HG03103 (cell line): ENCODE data around the gene ZNF521.

Source experiments
- ATAC-seq: cut with Tn5 transposase; IDR thresholded peaks from one replicate; pipeline ENCODE4 v1.9.1; 2021; ENCODE audit warnings: low read depth; ENCODE audit not compliant: unreplicated experiment

ZNF521 gene

DNA sequence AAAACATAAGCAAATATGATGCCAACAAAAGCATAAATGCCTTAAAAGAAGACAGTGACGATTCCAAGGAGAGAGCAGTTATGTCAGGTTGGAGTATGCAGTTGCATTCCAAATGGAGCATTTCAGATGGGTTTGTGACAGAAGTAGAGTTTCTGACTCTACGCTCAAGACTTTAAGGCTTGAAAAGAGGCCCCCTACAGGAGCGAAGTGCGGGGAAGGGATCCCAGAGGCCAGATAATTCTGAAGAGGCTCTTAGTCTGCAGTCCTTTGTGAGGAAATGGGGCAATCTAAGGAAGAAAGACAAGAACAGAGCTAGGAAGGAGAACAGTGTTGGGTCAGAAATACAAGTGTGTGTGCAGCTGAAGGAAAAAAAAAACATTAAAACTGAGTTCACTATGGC lies 95.5 kb downstream of the ZNF521 start:
- ATAC-seq: no peak

DNA sequence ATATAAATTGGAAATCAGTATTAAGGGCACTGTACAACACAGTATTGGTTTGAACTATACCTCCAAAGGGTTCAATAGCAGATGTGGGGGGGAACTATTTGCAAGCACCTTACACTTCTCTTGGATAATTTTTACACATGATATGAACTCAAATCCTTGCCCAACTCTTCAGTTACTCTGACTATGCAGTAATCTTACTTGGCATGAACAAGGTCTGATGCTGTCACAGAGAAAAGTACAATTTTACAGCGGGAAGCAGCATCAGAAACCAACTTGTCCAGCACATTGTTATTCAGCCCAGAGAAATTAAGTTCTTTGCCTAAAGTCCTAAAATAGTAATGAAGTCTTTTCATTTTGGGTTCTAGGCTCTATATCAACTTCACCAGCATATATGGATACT lies 98.2 kb downstream of the ZNF521 start:
- ATAC-seq: no peak

DNA sequence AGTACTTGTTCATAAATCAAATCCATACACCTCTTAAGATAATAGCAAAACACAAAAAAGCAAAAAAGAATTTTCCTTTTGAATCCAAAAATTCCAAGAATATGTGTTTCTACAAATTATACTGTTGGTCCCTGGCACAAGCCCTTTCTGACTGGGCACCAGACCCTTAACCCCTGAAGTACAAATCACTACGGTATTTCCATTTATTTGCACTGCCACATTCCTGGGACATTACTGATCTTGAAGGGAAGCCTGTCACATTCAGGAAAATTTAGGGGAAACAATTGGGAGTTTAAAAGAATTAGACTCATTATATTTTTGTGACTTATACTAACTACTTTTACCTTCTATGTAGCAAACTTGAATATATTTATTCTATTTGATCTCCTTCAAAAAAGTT lies 98.8 kb downstream of the ZNF521 start:
- ATAC-seq: no peak

DNA sequence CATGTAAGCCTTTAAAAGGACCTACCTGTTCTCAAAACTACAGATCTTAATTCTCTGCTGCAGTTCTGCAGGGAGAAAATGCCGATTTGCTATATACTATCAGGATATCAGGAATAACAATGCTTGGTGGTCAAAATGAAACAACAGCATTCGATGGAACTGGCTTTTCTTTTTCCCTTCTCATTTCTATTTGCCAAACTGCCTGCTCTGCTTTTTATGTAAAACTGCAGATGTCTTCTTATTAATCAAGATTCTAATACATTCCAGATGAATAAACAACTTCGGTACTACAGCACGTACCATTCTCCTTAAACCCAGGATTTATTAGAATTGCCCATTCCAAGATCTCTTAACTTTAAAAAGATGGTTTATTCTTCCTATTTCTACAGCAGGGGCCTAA lies 100.9 kb downstream of the ZNF521 start:
- no peak for ATAC-seq

DNA sequence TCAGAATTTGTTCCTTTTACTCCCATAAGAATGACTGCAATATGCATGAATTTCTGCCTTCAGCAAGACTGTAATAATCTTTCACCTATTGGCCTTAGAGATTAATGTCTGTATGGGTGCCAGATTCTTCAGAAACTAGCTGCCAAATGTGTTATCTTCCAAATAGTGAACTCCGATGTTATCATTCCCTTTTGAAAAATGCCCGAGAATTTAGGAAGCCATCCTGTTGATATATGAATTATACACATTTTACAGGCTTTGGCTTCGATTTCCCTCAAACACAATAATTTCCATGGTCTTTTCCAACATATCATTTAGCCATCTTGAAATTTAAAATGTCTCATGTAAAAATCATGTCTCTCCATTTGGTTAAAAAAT lies 101.5 kb downstream of the ZNF521 start:
- no peak for ATAC-seq

DNA sequence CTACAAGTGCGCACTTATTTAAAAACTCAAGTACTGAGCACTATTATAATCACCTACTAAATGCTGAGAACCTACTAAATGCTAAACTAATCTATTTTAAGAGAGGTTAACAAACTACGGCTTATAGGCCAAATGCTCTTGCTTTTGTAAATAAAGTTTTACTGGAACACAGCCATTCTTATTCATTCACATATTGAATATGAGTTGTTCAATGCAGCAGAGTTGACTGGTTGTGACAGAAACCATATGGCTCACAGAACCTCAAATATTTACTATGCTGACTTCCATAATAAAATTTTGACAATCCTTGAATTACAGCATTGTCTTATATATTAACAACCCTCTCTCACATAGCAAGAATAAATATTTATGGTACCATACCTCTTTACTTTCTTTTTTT lies 103.2 kb downstream of the ZNF521 start:
- ATAC-seq: no peak

DNA sequence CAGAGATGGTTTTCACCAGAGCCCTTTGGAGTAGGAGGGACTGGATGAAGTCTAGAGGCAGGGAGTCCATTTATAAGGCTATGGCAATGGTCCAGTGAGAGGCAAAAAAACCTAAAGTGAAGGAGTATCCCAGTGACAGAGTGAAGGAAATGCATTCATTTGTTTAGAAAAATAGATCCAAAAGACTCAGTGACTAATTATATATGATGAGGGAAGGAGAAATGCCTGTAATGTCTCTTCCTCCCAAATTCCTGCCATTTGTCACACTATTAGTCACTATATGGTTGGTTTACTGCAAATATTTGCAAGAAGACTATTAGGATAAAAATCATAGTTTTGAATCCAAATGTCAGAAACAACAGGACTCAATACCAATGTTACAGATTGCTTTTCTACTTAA lies 104.2 kb downstream of the ZNF521 start:
- no peak for ATAC-seq

DNA sequence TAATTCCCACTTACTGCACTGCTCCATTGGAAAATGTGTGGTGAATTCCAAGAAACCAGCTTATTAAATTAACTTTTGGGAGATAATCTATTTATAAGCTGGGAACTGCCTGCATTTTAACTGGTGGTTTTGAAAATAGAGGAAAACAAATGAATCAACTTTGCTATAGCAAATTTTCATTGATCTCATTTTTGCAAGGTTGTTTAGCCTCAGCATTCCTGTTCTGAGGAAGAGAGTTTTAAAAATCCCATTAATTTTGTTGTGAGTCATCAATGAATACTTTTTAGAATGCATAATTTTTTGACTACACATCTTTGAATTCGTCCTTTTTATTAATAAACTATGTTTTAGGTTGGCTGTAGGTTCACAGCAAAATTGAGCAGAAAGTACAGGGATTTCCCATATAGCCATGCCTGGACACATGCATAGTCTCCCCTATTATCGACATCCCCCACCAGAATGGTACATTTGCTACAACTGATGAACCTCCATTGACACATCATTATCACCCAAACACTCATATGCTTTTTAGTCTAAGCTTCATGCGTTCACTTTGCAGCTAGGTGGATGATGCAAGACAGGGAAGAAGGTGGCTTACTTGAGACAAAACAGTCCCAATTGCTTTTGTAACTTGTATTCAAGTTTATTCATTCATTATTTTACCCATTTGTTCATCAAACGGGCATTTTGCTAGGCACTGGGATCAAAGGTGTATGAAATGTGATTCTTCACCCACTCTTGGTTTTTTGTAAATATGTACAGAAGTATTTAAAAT lies 106.9 kb downstream of the ZNF521 start:
- no peak for ATAC-seq

DNA sequence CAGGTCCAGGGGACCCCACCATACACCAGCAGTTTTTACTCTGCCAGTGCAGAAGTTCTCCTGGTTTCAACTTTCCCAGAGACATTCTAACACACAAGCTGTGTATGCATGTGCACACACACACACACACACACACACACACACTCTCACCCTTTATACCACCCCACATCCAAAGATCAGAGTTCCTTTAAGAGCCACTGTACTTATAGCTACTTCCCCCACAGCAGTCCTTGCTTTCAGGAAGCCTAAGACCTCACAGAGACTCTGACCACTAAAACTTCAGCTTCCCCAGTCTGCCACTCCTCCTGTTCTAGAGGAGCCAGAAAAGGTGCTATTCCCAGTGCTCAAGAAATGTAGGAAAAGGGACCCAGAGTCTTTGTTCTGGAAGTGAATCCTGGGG lies 107.8 kb downstream of the ZNF521 start:
- ATAC-seq: no peak

DNA sequence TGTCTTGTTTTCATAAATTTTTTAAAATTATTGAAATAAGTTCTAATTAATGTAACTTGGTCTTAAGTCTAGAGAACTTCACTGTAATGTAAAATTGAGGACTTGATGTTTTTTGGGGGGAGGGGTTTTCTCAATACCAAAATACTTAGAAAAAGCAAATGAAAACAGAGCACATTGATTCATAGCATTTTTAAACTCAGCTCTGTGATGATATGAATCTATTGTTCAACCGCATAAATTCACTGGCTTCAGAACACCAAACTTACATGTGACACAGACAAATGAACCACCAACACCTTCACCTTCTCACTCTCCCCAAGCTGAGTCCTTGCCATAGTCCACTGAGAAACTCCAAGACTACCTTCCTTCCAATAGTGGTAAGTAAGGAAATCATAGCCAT lies 108.2 kb downstream of the ZNF521 start:
- no peak for ATAC-seq

DNA sequence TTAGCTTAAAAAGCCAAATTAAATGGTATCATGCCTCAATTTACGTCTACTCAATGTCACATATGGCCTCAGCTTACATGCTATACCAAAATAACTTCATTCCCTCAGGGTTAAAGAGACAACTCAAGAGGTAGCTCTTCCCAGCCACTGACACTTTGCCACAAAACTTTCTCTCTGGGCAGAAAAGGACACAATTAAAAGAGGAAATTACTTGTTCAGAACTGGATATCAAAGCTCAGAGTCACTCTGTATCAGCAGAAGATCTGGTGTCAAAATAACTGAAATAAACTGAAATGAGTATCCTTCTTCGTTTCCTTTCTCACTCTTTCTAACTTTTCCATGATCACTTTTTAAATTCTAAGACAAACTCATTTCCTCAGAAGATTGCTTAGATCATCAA lies 108.7 kb downstream of the ZNF521 start:
- ATAC-seq: no peak

DNA sequence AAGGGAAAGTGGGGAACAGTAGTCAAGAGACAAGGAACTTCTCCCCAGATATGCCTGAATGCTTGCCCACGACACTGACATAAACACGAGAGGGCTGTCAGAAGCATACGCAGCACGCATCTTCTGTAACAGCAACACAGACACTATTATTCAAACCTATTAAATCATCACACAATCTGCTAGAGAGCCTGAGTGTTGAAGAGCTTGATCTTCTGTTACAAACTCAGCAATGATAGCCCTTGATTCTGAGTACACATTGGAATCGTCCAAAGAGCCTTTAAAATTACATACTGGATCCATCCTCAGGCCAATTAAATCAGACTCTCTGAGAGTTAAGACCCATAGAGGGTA lies 111.6 kb downstream of the ZNF521 start:
- no peak for ATAC-seq

DNA sequence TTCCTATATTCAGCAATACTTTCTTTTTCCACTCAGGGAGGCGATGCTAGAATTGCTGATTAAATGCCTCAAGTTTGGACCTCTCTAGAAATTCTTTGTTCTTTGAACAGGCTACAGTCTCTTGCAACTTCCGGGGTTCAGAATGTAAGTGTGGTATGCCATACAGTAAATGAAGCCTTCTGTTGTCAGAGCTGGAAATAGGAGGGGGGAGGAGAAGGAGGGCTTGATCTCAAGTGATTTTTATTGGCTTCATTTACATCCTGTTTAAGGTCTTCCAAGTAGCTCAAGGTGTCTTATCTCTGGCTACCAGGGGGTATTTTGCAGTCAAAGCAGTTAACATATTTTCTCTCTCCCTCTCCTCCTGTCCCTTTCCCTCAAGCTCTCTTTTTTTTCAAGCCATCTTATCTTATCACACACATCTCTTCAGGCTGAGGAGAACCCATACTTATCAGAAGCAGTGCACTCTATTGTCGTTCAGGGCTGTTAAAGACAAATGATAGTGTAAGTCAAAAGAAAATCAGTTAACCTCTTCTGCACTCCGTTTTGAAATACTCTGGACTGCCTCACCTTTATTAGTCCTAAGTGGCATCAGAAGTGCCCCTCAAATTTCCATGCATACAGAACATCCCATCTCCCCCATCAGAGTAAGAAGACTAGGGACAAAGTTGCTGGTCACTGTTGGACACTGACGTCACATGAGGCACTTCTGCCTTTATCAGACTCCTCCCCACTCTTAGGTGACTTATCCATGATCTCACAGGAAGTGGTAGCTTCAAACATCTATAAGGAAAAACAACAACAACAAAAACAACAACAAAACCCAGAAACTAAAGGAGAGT lies 112.2 kb downstream of the ZNF521 start:
- no peak for ATAC-seq

DNA sequence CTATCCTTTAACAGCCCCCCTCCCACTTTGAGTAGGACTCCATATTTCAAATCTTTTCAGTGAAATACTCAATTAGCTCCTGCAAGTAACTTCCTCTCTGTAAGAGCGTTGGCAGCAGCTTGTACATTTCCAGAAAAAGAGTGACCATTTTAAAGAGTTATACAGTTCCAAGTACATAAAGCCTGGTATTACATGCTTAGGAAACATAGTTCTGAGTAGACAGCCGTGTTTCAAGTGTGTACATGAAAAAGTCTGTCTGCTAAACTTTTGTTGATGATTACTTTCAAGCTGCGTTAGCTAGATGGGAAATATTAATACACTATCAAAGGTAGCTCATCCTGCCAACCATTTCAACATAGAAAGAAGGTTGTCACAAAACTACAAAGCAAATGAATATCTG lies 112.8 kb downstream of the ZNF521 start:
- no peak for ATAC-seq

DNA sequence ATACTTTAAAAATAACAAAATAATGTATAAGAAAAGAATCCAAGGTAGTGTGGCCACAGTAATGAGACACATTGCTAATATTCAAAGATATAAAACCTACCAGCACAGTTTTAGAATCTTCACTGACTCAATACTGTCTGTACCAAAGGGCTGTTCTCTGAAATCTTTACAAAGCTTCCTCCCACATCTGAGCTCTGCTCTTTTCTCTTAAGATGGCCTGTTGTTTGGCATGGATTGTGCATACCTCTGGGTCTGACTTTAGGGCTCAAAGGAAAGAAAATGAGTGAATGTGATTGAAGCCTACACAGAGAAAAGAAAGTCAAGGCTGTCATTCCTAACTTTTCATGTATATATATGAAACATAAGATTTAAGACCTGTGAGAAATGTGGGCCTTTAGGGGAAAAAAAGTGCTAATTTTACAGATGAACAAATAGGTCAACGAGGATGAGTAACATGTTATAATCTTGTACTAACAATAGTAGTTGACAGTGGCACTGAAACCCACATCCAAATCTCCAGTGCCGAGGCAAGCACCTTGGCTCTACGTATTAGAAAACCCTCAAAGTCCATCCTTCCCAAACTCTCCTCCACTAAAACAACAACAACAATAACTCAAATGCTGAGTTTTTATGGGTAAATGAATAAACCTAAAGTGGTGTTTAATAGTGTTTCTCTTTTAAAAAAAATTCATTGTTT lies 114.2 kb downstream of the ZNF521 start:
- no peak for ATAC-seq

DNA sequence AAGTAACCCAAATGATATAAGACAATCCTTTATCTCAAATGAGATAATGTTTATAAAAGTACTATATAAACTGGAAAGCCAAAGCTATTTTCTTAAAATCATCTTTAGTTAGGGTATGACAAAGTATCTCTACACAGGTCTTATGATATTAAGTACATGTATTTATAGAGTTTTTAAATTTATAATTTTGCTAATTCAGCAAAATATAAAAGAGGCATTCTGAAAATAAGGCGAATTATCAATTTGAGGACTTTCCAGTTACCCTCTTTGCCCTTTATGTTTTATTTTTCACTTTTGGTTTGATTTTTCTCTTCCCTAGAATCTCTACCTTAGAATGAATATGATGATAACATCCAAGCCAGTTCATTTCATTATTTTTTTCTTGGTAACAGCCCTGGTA lies 115.2 kb downstream of the ZNF521 start:
- no peak for ATAC-seq

DNA sequence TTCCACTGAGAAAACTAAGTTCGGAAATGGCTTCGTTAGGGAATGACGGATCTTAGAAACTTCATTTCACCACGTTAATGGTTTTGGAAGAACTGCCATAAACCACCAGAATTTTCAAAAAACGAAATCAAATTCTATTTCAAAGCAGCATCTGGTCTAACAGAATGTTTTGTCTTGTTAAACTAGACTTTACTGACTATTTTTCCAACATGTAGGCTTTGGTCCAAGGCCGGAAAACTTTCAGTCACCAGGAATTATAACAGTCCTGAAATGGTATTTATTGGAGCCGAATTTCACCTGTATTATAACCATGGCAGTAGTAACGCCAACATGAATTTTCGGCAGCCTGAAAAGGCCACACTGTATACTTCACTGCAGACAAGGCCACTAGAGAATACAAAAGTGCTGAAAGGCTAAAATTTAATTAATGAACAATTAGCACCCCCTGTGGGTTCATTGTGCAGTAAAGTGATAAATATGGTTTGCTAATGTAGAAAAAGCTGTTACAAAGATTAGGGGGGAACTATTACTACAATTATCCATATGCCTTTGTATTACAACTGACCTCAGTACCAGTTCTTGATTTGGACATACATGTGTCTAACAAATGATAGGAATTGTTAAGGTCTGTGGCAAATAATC lies 116.4 kb downstream of the ZNF521 start:
- no peak for ATAC-seq

DNA sequence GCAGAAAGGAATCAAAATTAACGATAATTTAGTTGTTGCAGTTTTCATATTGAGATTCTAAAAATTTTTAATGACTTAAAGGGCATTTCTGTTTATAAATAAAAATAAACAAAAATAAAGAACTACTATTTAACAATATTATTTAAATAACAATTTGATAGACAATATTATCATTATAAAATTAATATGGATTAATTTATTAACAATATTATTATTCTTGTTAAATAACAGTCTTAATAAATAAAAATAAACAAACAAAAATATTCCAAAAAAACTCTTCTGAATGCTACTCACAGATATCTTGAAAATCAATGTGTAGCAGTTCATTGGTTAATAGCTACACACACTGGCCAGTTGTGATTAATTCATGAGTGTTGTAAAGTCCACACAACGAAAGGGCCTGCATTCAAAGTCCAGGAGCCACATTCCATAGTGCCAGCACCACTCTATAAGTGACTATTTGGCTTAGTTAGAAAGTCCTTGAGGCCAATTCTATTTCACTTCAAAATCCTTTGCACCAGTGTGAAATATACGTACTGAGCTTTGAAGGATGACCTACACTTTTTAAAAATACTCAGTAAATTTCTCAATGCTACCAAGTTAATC lies 117.1 kb downstream of the ZNF521 start:
- ATAC-seq: no peak

DNA sequence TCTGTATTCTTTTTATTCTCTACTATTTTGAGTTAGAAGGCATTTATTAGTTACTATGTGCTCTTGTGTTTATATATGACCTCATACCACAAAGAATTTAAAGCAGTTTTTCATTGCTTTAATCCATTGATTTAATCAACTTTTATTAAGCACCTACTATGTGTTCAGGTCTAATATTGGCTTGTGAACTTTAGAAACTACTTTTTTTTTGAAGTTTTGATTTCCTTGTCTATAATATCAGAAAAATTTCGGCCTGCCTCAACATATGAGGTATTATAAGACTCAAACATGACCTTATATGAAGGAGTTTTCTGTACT lies 117.7 kb downstream of the ZNF521 start:
- ATAC-seq: no peak

DNA sequence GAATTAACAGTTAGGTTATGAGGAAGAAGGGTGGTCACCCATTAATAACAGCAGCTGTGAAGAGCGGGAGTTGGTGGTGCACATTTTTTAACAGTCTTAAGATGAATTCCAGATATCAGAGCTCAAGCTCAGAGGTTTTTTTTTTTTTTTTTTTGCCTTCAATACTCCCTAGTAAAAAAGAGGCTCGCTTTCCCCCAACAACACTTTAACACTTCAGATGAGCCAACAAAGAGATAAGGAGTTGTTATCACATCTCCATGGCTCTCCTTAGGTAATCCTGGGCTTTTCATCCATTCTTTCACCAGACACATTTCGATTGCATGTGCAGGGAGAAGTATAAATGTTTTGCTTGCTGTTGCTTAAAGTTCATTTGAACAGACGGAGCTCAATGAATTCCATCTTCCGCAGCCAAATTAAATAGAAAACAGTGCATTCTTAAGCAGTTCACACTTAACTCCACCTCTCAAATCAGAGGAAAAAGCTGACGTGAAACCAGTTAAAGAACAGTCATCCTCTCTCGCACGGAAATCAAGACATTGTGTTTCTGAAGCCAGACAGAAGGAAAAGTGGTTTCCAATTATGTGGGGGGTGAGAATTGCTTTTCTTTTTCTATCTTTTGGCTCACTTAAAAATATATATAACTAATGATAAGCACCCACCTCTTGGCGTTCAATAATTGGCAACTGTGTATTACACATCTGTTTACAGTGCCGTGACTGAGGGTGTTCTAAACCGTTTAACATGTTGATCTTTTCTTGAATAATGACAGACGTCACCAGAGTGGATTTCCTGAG lies 118.2 kb downstream of the ZNF521 start:
- no peak for ATAC-seq
